HG02973 (cell line): ENCODE measurements around the gene NUBPL.
A peak's percentile ranks its signal among the peaks of the same experiment; 100 is the strongest.

ENCODE experiments used
- ATAC-seq: cut with Tn5 transposase; IDR thresholded peaks from one replicate; pipeline ENCODE4 v1.9.1; 2021; ENCODE audit warnings: moderate library complexity; ENCODE audit not compliant: unreplicated experiment

NUBPL gene

DNA sequence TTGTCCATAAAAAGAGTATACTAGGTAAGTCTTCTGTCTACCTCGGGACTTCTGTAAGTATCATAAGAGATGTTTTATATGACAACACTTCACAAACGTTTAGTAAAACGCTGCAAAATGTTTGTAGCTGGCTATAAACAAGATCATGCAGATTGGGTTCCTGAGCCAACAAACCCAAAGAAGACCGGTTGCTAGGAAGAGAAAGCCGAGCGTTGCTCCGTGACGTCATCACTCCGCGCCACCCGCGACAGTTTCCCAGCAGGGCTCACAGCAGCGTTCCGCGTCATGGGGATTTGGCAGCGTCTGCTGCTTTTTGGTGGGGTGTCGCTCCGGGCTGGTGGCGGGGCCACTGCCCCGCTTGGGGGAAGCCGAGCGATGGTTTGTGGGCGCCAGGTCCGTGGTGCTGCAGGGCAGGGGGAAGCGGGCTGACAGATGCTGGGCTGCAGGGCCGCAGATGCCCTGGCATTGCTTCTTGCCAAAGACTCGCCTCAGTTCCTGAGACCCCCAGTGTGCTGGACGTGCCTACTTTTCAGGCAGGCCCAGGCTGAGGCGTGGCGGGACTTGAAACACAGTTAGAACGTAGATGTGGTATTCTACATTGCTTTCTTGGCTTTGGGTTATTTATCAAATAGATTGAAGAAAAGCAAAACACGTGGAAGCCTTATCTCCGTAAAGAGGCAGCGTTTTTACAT lies at the start of gene NUBPL:
TSS of gene NUBPL (plus strand) at position 250 of the 692 bp plus-strand sequence. CDS start at position 286, 36 bp downstream.
- peak; percentile 93 for ATAC-seq

GRCh38 chr14:31527087-31527486 lies 34.1 kb upstream of the NUBPL start:
- no peak for ATAC-seq

GRCh38 chr14:31527546-31527945 lies 33.7 kb upstream of the NUBPL start:
- no peak for ATAC-seq

DNA sequence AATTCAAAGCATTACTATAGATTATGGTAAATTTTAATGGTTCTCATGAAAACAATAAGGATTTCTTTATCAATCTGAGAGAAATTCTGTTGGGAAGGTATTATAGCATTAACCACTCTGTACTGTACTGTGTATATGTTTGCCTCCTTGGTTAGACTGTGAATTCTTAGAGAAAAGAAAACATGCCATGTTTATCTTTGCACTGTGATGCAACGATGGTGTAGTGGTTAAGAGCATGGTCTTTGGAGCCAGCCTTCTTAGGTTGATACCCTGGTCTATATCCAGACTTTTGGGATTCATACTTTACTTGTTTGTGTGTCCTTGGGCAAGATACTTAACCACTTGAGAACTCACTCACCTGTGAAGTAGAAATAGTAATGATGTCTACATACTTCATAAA lies 32.2 kb upstream of the NUBPL start:
- no peak for ATAC-seq

DNA sequence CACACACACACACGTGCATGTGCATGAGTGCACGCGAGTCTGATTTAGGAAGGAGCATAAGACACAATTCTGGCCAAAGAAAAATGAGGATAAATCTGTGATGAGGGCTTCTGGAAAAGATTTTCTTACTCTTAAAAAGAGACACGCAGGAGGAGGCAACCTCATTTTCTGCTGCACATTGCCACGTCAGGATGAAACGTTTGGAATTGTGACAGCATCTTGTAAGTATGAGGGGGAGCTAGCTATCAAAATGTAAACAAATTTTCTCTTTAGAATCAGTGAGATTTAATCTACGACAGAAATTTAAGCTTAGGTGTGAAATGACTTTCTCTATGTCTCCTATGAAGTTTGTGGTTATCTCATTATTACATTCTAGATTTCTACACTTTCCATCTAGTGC lies 31.1 kb upstream of the NUBPL start:
- ATAC-seq, result no peak

GRCh38 chr14:31536201-31536960 lies 24.8 kb upstream of the NUBPL start:
- no peak for ATAC-seq

GRCh38 chr14:31541702-31542101 lies 19.5 kb upstream of the NUBPL start:
- ATAC-seq, result no peak

DNA sequence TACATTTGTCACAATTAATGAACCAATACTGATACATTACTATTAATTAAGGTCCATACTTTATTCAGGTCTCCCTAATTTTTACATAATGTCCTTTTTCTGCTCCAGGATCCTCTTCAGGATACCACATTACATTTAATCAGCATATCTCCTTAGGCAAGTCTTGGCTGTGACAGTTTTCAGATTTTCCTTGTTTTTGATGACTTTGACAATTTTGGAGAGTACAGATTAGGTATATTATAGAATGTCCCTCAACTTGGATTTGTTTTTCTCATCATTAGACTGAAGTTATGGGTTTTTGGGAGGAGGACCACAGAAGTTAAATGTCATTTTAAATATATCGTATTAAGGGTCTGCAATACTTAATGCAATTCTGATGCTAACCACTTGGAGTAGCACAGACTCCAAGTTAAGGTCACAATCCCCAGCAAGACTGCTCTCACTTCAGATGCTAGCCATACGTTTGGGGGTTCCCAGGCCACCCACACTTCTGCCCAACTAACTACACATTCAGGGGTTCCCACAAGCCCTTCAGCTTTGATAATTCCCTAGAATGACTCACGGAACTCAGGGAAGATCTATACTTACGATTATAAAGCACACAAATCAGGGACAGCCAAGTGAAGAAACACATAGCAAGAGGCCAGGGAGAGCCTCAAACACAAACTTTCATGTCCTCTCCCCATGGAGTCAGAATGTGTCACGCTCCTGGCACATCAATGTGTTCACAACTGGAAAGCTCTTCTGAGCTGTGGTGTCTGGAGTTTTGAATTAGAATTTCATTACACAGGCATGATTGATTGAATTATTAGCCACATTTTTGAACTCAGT lies 17.0 kb upstream of the NUBPL start:
- ATAC-seq, result no peak

- no peak for ATAC-seq
These were observed 16.4 kb upstream of the NUBPL start for GRCh38 chr14:31544816-31545215.

DNA sequence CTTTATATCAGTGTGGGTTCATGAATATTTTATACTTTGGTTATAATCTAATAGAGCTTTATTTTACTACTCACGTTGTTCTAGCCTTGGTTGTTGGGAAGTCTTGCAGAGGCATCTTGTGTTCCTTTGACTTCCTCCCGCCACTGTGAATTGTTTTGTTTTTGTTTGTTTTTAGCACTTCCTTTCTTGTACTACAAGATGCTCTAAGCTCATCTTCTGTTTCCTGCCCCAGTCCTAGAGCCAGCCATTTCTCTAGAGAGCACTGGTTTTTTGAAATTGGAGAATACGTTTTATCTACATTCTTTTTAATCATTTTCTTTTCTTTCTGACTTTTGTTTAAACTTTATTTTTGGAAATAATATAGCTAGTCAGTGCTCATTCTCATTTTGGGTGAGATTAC lies 15.9 kb upstream of the NUBPL start:
- ATAC-seq, result no peak

GRCh38 chr14:31549817-31550216 lies 11.4 kb upstream of the NUBPL start:
- no peak for ATAC-seq

DNA sequence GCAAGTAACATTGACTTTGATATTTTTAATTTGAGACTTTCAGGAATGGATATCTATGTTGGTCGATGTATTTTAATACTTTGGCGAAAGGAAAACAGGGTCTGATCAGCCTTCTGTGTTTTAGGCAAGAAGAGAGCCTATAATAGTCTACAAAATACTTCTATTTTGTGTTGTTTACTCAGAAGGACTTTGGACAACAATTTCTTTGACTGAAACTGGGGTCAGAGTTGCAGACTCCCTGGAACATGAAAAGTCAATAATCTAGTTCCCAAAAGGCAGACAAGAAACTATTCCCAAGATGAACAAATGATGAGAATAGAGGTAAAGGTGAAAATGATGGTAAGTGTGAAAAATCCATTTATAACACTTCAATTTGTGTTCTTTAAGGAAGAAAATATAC lies 10.6 kb upstream of the NUBPL start:
- ATAC-seq, result no peak

GRCh38 chr14:31556191-31556590 lies 5.0 kb upstream of the NUBPL start:
- no peak for ATAC-seq

DNA sequence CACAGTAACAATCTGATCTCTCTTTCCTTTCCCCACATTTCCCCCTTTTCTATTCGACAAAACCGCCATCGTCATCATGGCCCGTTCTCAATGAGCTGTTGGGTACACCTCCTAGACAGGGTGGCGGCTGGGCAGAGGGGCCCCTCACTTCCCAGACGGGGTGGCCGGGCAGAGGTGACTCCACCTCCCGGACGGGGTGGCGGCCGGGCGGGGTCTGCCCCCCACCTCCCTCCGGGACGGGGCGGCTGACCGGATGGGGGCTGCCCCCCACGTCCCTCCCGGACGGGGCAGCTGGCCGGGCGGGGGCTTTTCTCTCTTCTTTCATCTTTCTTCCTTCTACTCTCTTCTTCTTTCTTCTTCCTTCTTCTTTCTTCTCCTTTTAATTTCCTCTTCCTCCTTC lies 1.3 kb upstream of the NUBPL start:
- ATAC-seq, result no peak

DNA sequence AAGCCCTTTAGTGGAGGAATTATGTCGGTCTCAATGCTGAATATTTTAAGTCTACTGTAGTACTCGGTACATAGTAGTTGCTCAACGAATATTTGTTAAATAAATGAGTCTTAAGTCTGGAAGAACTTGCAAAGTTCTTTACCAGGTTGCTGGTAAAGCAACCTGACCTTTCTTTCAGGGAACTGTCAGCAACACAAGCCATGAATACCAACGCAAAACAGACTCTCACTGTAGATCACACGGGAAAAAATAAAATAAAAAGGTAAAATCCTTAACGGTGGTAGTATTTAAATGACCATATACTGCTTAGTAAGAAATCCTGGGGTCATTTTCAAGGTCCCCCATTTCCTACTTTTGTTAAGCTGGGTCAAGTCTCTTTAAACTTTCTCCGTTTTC lies 447 bp upstream of the NUBPL start:
- no peak for ATAC-seq

DNA sequence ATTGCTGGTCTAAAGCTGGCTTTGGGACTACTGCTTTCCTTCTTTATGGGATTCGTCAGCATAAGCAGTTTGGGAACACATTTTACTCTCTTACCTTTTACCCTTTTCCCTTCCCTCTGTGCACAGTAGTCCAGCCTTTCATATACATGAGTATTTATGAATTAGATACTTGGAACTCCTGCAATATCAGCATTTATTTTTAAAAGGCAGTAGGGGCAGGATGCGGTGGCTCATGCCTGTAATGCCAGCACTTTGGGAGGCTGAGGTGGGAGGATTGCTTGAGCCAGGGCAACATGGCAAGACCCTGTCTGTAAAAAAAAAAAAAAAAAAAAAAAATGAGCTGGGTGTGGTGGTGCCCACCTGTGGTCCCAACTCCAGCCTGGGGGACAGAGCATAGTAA lies 3.0 kb downstream of the NUBPL start:
- ATAC-seq, result no peak

GRCh38 chr14:31566456-31566855 lies 5.3 kb downstream of the NUBPL start:
- no peak for ATAC-seq

- no peak for ATAC-seq
These were observed 6.5 kb downstream of the NUBPL start for GRCh38 chr14:31567655-31568054.

DNA sequence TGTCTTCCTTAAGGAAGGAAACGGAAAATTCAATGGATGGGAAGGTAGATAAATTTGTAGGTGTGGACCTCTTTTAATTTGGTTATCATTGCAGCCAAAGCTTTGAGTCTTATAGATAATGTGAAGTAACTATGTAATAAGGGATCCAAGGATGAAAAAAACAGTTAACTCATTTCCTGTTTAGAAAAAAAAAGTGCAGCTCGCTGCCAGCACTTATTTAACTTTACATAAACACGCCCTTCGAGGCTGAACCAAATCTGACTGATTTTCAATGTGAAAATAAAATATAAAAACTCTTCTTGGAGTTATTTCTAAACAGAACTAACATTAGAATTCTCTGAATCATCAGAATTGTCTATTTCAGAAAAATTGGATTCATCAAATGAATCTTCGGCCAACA lies 7.0 kb downstream of the NUBPL start:
- ATAC-seq, result no peak

- no peak for ATAC-seq
These were observed 7.5 kb downstream of the NUBPL start for GRCh38 chr14:31568671-31569070.

GRCh38 chr14:31572955-31573354 lies 11.8 kb downstream of the NUBPL start:
- ATAC-seq, result no peak

- ATAC-seq, result no peak
These were observed 15.7 kb downstream of the NUBPL start for GRCh38 chr14:31576949-31577348.
